ENCODE results near the gene PDE2A. TPM values are rescaled to one million over a fixed set of nuclear protein-coding genes. Genes with fewer than 3 reads are reported as not detected.

PDE2A gene
- polyA plus RNA-seq, 1 donor (not counting 4 experiments of a cell fraction or from before 2014, with no cell fraction given), result 0.38 TPM

- Histone ChIP-seq H3K36me3 (ENCODE audit: control insufficient read depth in 2 of 2, extremely low read depth in 1 of 2, insufficient read depth in 2 of 2, low read length in 2 of 2) (no peaks in the 10 kb centered on the region), H3K9me1 (ENCODE audit: control insufficient read depth, extremely low read depth, insufficient read depth, low read length) (no peaks in the 10 kb centered on the region), H3K9ac (ENCODE audit: control insufficient read depth, extremely low read depth, insufficient read depth, low read length) (no peak overlapping the region), H3K27ac (ENCODE audit: control insufficient read depth, insufficient read depth, low read length) (no peak overlapping the region), H3K27me3 (ENCODE audit: control insufficient read depth, extremely low read depth, insufficient read depth, low read length) (peaks cover 10% of the 10 kb centered on the region), H2AFZ (ENCODE audit: control insufficient read depth, low read length) (no peak overlapping the region), H3K4me3 (ENCODE audit: control insufficient read depth in 2 of 3, extremely low read depth in 1 of 3, insufficient read depth in 2 of 3, low read depth in 1 of 3, low read length in 3 of 3) (no peak overlapping the region), H3K79me2 (ENCODE audit: control insufficient read depth, insufficient read depth, low read length) (no peaks in the 10 kb centered on the region), H3K4me2 (ENCODE audit: control insufficient read depth, extremely low read depth, insufficient read depth, low read depth, low read length) (no peak overlapping the region), H3K9me3 (ENCODE audit: control insufficient read depth, low read depth, low read length) (no peaks in the 10 kb centered on the region), H3K4me1 (ENCODE audit: control insufficient read depth, extremely low read depth, insufficient read depth, low read length) (peaks cover 10% of the 10 kb centered on the region), H4K20me1 (ENCODE audit: control insufficient read depth, extremely low read depth, insufficient read depth, low read length) (no peaks in the 10 kb centered on the region)
- FAIRE-seq (no peak), DNase-seq (ENCODE audit: low read depth, low spot score) (no peak)
- dilution Hi-C loops (cut with MboI; ENCODE audit: extremely low pct_ligation_motif_present, low sequenced_read_pairs), result no loop called here
- TF ChIP-seq CTCF (optimal IDR thresholded peaks at IDR 0.05 in 1 of 3, IDR thresholded peaks at IDR 0.05 in 1 of 3, conservative IDR thresholded peaks at IDR 0.05 in 1 of 3; ENCODE audit: extremely low read depth in 1 of 3, insufficient read depth in 2 of 3, low read length in 3 of 3) (no peak), EZH2 (IDR thresholded peaks at IDR 0.05; ENCODE audit: low read length) (no peak)
Measured at GRCh38 chr11:72582206-72583176, 91.7 kb downstream of the PDE2A start.

- no peaks in the 10 kb centered on the region for H3K79me2 ChIP-seq (ENCODE audit: control insufficient read depth, insufficient read depth, low read length)
- H3K4me2 ChIP-seq (ENCODE audit: control insufficient read depth, extremely low read depth, insufficient read depth, low read depth, low read length), result no peak overlapping the region
- no peak overlapping the region for H2AFZ ChIP-seq (ENCODE audit: control insufficient read depth, low read length)
- H3K27me3 ChIP-seq (ENCODE audit: control insufficient read depth, extremely low read depth, insufficient read depth, low read length), result peaks cover 4% of the 10 kb centered on the region
- no peak overlapping the region for H3K27ac ChIP-seq (ENCODE audit: control insufficient read depth, insufficient read depth, low read length)
- DNase-seq (ENCODE audit: low read depth, low spot score) (no peak), FAIRE-seq (no peak)
- H4K20me1 ChIP-seq (ENCODE audit: control insufficient read depth, extremely low read depth, insufficient read depth, low read length), result no peaks in the 10 kb centered on the region
- H3K36me3 ChIP-seq (ENCODE audit: control insufficient read depth in 2 of 2, extremely low read depth in 1 of 2, insufficient read depth in 2 of 2, low read length in 2 of 2), result no peaks in the 10 kb centered on the region
- TF ChIP-seq EZH2 (IDR thresholded peaks at IDR 0.05; ENCODE audit: low read length), result no peak
- TF ChIP-seq CTCF (optimal IDR thresholded peaks at IDR 0.05 in 1 of 3, IDR thresholded peaks at IDR 0.05 in 1 of 3, conservative IDR thresholded peaks at IDR 0.05 in 1 of 3; ENCODE audit: extremely low read depth in 1 of 3, insufficient read depth in 2 of 3, low read length in 3 of 3), result no peak
- H3K9me1 ChIP-seq (ENCODE audit: control insufficient read depth, extremely low read depth, insufficient read depth, low read length), result no peaks in the 10 kb centered on the region
- no peak overlapping the region for H3K9ac ChIP-seq (ENCODE audit: control insufficient read depth, extremely low read depth, insufficient read depth, low read length)
- no peak overlapping the region for H3K4me3 ChIP-seq (ENCODE audit: control insufficient read depth in 2 of 3, extremely low read depth in 1 of 3, insufficient read depth in 2 of 3, low read depth in 1 of 3, low read length in 3 of 3)
- peaks cover 10% of the 10 kb centered on the region for H3K4me1 ChIP-seq (ENCODE audit: control insufficient read depth, extremely low read depth, insufficient read depth, low read length)
- dilution Hi-C loops (cut with MboI; ENCODE audit: extremely low pct_ligation_motif_present, low sequenced_read_pairs), result no loop called here
- no peaks in the 10 kb centered on the region for H3K9me3 ChIP-seq (ENCODE audit: control insufficient read depth, low read depth, low read length)
Measured at GRCh38 chr11:72581067-72581466, 93.2 kb downstream of the PDE2A start.
